ENCODE data around the gene PAX8.

Gene PAX8

GRCh38 chr2:113255140-113256070 is 23.3 kb downstream of the PAX8 start:
- no peaks in the 10 kb centered on the region for H3K36me3 ChIP-seq (ENCODE audit: control insufficient read depth, insufficient read depth, low read length)
- H3K27me3 ChIP-seq (replicated peaks; ENCODE audit: control insufficient read depth, insufficient read depth, low read length): no peaks in the 10 kb centered on the region
- TF ChIP-seq, protein P1, sequence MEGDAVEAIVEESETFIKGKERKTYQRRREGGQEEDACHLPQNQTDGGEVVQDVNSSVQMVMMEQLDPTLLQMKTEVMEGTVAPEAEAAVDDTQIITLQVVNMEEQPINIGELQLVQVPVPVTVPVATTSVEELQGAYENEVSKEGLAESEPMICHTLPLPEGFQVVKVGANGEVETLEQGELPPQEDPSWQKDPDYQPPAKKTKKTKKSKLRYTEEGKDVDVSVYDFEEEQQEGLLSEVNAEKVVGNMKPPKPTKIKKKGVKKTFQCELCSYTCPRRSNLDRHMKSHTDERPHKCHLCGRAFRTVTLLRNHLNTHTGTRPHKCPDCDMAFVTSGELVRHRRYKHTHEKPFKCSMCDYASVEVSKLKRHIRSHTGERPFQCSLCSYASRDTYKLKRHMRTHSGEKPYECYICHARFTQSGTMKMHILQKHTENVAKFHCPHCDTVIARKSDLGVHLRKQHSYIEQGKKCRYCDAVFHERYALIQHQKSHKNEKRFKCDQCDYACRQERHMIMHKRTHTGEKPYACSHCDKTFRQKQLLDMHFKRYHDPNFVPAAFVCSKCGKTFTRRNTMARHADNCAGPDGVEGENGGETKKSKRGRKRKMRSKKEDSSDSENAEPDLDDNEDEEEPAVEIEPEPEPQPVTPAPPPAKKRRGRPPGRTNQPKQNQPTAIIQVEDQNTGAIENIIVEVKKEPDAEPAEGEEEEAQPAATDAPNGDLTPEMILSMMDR (IDR thresholded peaks at IDR 0.05; ENCODE audit: insufficient read depth, low read length, poor library complexity, severe bottlenecking): no peak
- no peak overlapping the region for H3K4me3 ChIP-seq (replicated peaks; ENCODE audit: low read depth, low read length)
- no peak for DNase-seq (ENCODE audit: extremely low read depth, insufficient read length)

DNA sequence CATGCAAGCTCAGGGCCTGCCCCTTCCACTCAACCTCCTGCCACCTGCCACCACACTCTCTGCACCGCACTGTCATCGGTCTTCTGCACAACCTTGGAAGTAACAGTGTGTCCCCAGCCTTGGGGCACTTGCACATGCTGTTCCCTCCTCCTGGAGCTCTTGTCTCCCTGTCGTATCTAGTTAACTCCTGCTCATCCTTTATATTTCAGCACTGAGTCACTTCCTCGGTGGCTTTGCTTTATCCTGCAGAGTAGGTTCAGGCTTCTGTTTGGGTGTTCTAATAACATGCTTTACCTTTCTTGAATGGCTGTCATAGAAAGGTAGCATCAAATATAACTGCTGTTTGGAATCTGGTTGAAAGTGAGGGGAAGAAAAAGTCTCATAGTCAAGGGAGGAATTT is 25.3 kb downstream of the PAX8 start:
- TF ChIP-seq, protein P1 (IDR thresholded peaks at IDR 0.05; ENCODE audit: insufficient read depth, low read length, poor library complexity, severe bottlenecking): no peak
- Histone ChIP-seq H3K27me3 (replicated peaks; ENCODE audit: control insufficient read depth, insufficient read depth, low read length) (no peaks in the 10 kb centered on the region), H3K36me3 (ENCODE audit: control insufficient read depth, insufficient read depth, low read length) (no peaks in the 10 kb centered on the region), H3K4me3 (replicated peaks; ENCODE audit: low read depth, low read length) (no peak overlapping the region)
- no peak for DNase-seq (ENCODE audit: extremely low read depth, insufficient read length)

GRCh38 chr2:113252047-113252590 is 26.6 kb downstream of the PAX8 start:
- Histone ChIP-seq H3K4me3 (replicated peaks; ENCODE audit: low read depth, low read length) (no peak overlapping the region), H3K36me3 (ENCODE audit: control insufficient read depth, insufficient read depth, low read length) (no peaks in the 10 kb centered on the region), H3K27me3 (replicated peaks; ENCODE audit: control insufficient read depth, insufficient read depth, low read length) (no peaks in the 10 kb centered on the region)
- TF ChIP-seq, protein P1 (IDR thresholded peaks at IDR 0.05; ENCODE audit: insufficient read depth, low read length, poor library complexity, severe bottlenecking): no peak
- no peak for DNase-seq (ENCODE audit: extremely low read depth, insufficient read length)

DNA sequence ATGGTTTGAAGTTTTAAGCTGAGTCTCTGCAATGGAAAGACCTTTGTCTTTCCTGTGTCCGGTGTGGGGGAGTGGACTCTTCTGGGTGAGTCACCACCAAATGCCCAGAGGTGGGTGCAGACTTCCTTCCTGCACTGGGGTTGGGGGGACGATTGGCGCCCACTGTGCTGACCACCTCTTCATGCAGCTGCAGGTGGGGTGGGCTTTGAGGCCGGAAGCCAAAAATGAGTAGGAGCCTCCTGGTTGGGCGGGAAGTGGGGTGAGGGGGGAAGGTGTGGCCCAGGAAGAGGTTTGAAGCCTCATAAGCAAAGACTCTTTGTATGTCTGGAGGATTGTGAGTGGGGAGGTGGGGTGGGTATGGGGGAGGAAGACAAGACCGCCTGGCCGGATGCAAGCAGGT is 27.6 kb downstream of the PAX8 start:
- Histone ChIP-seq H3K27me3 (replicated peaks; ENCODE audit: control insufficient read depth, insufficient read depth, low read length) (no peaks in the 10 kb centered on the region), H3K36me3 (ENCODE audit: control insufficient read depth, insufficient read depth, low read length) (no peaks in the 10 kb centered on the region), H3K4me3 (replicated peaks; ENCODE audit: low read depth, low read length) (no peak overlapping the region)
- TF ChIP-seq, protein P1 (IDR thresholded peaks at IDR 0.05; ENCODE audit: insufficient read depth, low read length, poor library complexity, severe bottlenecking): no peak
- DNase-seq (ENCODE audit: extremely low read depth, insufficient read length): no peak

DNA sequence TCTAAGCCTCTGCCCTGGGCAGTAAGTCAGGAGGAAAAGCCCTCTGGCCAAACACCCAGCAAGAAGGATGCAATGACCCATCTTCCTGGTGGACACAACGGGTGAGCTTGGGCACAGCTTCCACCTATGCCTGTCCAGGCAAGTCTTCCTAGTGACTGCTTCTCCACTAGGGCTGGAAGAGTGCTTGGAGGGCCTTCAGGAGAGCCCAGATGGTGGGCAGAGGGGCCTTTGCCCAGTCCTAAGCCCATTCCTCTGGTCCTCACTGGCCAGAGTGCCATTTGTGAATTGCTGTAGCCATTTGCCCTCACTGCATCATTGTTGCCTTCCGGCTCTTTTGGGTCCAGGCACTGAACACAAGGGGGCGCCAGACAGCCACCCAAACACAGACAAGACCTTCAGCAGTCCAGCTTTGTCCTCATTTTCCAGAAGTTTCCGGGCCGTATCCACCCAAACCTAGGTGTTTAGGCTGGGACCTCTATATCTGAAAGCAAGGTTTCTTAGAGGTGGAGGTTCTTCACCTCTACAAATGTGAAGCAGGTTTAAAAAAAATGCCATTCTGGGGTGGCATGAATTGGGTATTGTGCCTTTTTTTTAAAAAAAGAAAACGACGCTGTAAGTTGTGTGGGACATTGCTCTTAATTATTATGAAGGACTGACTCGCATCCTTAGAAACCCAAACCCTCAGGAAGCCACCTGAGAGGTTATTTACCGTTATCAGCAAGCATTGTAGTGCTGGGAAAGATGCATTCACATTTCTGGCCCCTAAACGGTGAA is 29.5 kb downstream of the PAX8 start:
- Histone ChIP-seq H3K4me3 (replicated peaks; ENCODE audit: low read depth, low read length) (no peak overlapping the region), H3K27me3 (replicated peaks; ENCODE audit: control insufficient read depth, insufficient read depth, low read length) (no peaks in the 10 kb centered on the region), H3K36me3 (ENCODE audit: control insufficient read depth, insufficient read depth, low read length) (no peaks in the 10 kb centered on the region)
- TF ChIP-seq, protein P1 (IDR thresholded peaks at IDR 0.05; ENCODE audit: insufficient read depth, low read length, poor library complexity, severe bottlenecking): peak; percentile 91
- DNase-seq (ENCODE audit: extremely low read depth, insufficient read length): peak; percentile 17
